ENCODE data around the gene MED12. TPM values are rescaled to one million over a fixed set of nuclear protein-coding genes. Genes with fewer than 3 reads are reported as not detected.

MED12 gene
- total RNA-seq, 2 experiments from 2014 or later, result 44.5 to 55.3 TPM

- Mint-ChIP-seq H3K4me3 (peak overlapping the region; percentile 46), H3K9me3 (no peaks in the 10 kb centered on the region), H3K27me3 (no peaks in the 10 kb centered on the region), H3K36me3 (ENCODE audit: low read depth) (peaks cover 13% of the 10 kb centered on the region), H3K27ac (peak overlapping the region; percentile 44), H3K4me1 (ENCODE audit: low read depth) (peaks cover 21% of the 10 kb centered on the region)
- H3K9me3 ChIP-seq (ENCODE audit: control insufficient read depth in 1 of 2, insufficient read depth in 1 of 2, low read length in 2 of 2), result no peaks in the 10 kb centered on the region
- H3K27me3 ChIP-seq (ENCODE audit: control insufficient read depth in 1 of 2, insufficient read depth in 2 of 2, low read length in 2 of 2), result no peaks in the 10 kb centered on the region
- intact Hi-C loops (cut with DNase I, micrococcal nuclease), result loop anchor here (5.0 to 10.0 kb wide), 4 partner anchors 101 to 212 kb away; partner anchors contain the start of genes NONO (in 1 of the 2), SNX12 (in 1 of the 2) and TAF1 (in 1 of the 2)
- DNase-seq (no peak), ATAC-seq (ENCODE audit: poor library complexity) (no peak)
- ChIA-PET CTCF (no interaction called here), POLR2A (interaction anchor here (0.9 kb wide), 1 partner anchor 99 kb away, joined by 3 read pairs; the partner anchor contains the start of gene NONO)
- H3K4me1 ChIP-seq (ENCODE audit: insufficient read depth, low read length), result peaks cover 18% of the 10 kb centered on the region
- peaks cover 2% of the 10 kb centered on the region for H3K36me3 ChIP-seq (ENCODE audit: insufficient read depth, low read length)
- no peak overlapping the region for H3K4me3 ChIP-seq (ENCODE audit: low read length)
- TF ChIP-seq CTCF (IDR thresholded peaks at IDR 0.05), result no peak
- H3K27ac ChIP-seq (ENCODE audit: low read depth in 1 of 2, low read length in 2 of 2), result no peak overlapping the region
These were observed 65.7 kb downstream of the MED12 start for GRCh38 chrX:71184092-71184491.

DNA sequence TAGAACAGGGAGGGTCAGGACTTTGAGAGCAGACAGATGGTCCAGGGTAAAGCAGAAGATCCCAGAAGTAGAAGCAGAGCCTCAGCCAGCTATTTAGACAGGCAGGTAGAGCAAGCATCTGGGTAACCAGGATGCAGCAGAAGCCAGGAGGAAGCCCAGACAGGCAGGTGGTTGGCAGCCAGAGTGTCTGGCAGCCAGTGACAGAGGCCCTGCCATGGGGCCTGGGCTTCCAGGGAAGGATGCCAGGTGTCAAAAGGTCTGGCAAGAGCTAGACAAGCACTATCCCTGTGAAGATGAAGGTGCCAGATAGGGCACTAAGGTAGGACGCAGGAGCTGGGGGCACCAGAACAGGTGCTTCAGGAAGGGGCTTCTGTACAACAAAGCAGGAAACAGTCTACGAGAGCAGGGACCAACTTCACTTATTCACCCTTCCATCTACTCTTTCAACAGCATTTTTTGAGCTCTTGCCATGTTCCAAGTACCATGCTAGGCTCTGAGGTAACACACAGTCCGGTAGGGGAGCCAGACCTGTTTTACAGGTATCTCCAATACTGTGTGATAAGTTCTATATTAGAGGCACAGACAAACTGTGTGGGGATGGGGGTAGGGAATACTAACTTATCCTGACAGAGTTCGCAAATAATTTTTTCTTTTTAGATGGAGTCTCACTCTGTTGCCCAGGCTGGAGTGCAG, 66.6 kb downstream of the MED12 start:
- CTCF ChIA-PET, result no interaction called here
- no peak for TF ChIP-seq CTCF (IDR thresholded peaks at IDR 0.05)
- peaks cover 2% of the 10 kb centered on the region for H3K36me3 ChIP-seq (ENCODE audit: insufficient read depth, low read length)
- no peak overlapping the region for H3K4me3 ChIP-seq (ENCODE audit: low read length)
- peaks cover 20% of the 10 kb centered on the region for H3K4me1 Mint-ChIP-seq (ENCODE audit: low read depth)
- H3K27me3 Mint-ChIP-seq, result no peaks in the 10 kb centered on the region
- H3K9me3 ChIP-seq (ENCODE audit: control insufficient read depth in 1 of 2, insufficient read depth in 1 of 2, low read length in 2 of 2), result no peaks in the 10 kb centered on the region
- intact Hi-C loops (cut with DNase I, micrococcal nuclease), result loop anchor here (5.0 to 10.0 kb wide), 4 partner anchors 100 to 213 kb away; partner anchors contain the start of genes NONO (in 1 of the 2), SNX12 (in 1 of the 2) and TAF1 (in 1 of the 2)
- no peaks in the 10 kb centered on the region for H3K27me3 ChIP-seq (ENCODE audit: control insufficient read depth in 1 of 2, insufficient read depth in 2 of 2, low read length in 2 of 2)
- H3K4me3 Mint-ChIP-seq, result no peak overlapping the region
- peaks cover 13% of the 10 kb centered on the region for H3K36me3 Mint-ChIP-seq (ENCODE audit: low read depth)
- ATAC-seq (ENCODE audit: poor library complexity) (no peak), DNase-seq (no peak)
- no peak overlapping the region for H3K27ac ChIP-seq (ENCODE audit: low read depth in 1 of 2, low read length in 2 of 2)
- H3K9me3 Mint-ChIP-seq, result no peaks in the 10 kb centered on the region
- H3K27ac Mint-ChIP-seq, result peak overlapping the region; percentile 44
- peaks cover 18% of the 10 kb centered on the region for H3K4me1 ChIP-seq (ENCODE audit: insufficient read depth, low read length)
- POLR2A ChIA-PET, result interaction anchor here (0.9 kb wide), 1 partner anchor 98 kb away, joined by 3 read pairs; the partner anchor contains the start of gene NONO

- ATAC-seq (ENCODE audit: poor library complexity), result no peak
- TF ChIP-seq CTCF (IDR thresholded peaks at IDR 0.05), result no peak
- CTCF ChIA-PET, result no interaction called here
- intact Hi-C loops (cut with DNase I, micrococcal nuclease), result loop anchor here in 1 of 2 experiments (5.0 kb wide), 1 partner anchor 61 kb away; the partner anchor contains the start of gene ZMYM3
- Mint-ChIP-seq H3K4me1 (ENCODE audit: low read depth) (peaks cover 25% of the 10 kb centered on the region), H3K27me3 (no peaks in the 10 kb centered on the region), H3K27ac (peak overlapping the region; percentile 67), H3K36me3 (ENCODE audit: low read depth) (no peaks in the 10 kb centered on the region), H3K9me3 (no peaks in the 10 kb centered on the region), H3K4me3 (no peak overlapping the region)
- Histone ChIP-seq H3K27me3 (ENCODE audit: control insufficient read depth in 1 of 2, insufficient read depth in 2 of 2, low read length in 2 of 2) (no peaks in the 10 kb centered on the region), H3K27ac (ENCODE audit: low read depth in 1 of 2, low read length in 2 of 2) (no peak overlapping the region), H3K36me3 (ENCODE audit: insufficient read depth, low read length) (no peaks in the 10 kb centered on the region), H3K4me3 (ENCODE audit: low read length) (no peak overlapping the region), H3K4me1 (ENCODE audit: insufficient read depth, low read length) (peaks cover 16% of the 10 kb centered on the region), H3K9me3 (ENCODE audit: control insufficient read depth in 1 of 2, insufficient read depth in 1 of 2, low read length in 2 of 2) (no peaks in the 10 kb centered on the region)
- no peak for DNase-seq
- POLR2A ChIA-PET, result interaction anchor here (1.0 kb wide), 1 partner anchor 9 kb away, joined by 4 read pairs; no protein-coding TSS in a partner anchor
These were observed 72.9 kb downstream of the MED12 start for GRCh38 chrX:71191248-71191647.

Other genes starting within 250 kb of the MED12 start
- gene TEX11, start 209.9 kb upstream of the MED12 start, total RNA-seq, result not detected
- gene SLC7A3, start 187.5 kb upstream of the MED12 start, total RNA-seq, result not detected
- gene SNX12, start 50.3 kb upstream of the MED12 start, total RNA-seq, result 10 to 100 TPM; 20.5 to 22.4 TPM
- 10 to 100 TPM; 20.9 to 23.8 TPM for gene FOXO4, start 22.7 kb upstream of the MED12 start, total RNA-seq
- 10 to 100 TPM; 71.9 to 82.3 TPM for gene CXorf65, start 11.9 kb upstream of the MED12 start, total RNA-seq
- gene IL2RG, start 7.0 kb upstream of the MED12 start, total RNA-seq, result 100 to 1,000 TPM; 213 to 225 TPM
- 1 to 10 TPM; 3.4 to 4.3 TPM for gene NLGN3, start 26.2 kb downstream of the MED12 start, total RNA-seq
- not detected for gene GJB1, start 104.6 kb downstream of the MED12 start, total RNA-seq
- gene ZMYM3, start 135.5 kb downstream of the MED12 start, total RNA-seq, result 10 to 100 TPM; 16.7 to 17.6 TPM
- gene NONO, start 165.0 kb downstream of the MED12 start, total RNA-seq, result 100 to 1,000 TPM; 440 to 472 TPM
- 1 to 10 TPM; 2.9 to 3.4 TPM for gene ITGB1BP2, start 183.2 kb downstream of the MED12 start, total RNA-seq
- gene TAF1, start 247.8 kb downstream of the MED12 start, total RNA-seq, result 10 to 100 TPM; 61.0 to 62.2 TPM

Data from CD4-positive, alpha-beta T cell (primary cell).